Keratinocyte (primary cell): ENCODE data around the gene MARCHF7.

Experiments
- EZH2 ChIP-seq: IDR thresholded peaks from one replicate; pipeline ENCODE4 v1.6.1; 2012; ENCODE audit warnings: inconsistent platforms, mild to moderate bottlenecking, low read length, moderate library complexity
- TF ChIP-seq, protein P1 (sequence below), 3 experiments: IDR thresholded peaks in 1 of 3; conservative IDR thresholded peaks in 1 of 3; optimal IDR thresholded peaks in 1 of 3; 2 replicates in 2 of 3; 3 replicates in 1 of 3; pipeline versions ENCODE3 to v1.5.1; 2011; ENCODE audit warnings: low read length in 3 of 3, mild to moderate bottlenecking in 3 of 3, moderate library complexity in 2 of 3, control low read depth in 1 of 3, inconsistent platforms in 1 of 3; ENCODE audit not compliant: insufficient read depth in 2 of 3; ENCODE audit errors: extremely low read depth in 1 of 3

DNA sequence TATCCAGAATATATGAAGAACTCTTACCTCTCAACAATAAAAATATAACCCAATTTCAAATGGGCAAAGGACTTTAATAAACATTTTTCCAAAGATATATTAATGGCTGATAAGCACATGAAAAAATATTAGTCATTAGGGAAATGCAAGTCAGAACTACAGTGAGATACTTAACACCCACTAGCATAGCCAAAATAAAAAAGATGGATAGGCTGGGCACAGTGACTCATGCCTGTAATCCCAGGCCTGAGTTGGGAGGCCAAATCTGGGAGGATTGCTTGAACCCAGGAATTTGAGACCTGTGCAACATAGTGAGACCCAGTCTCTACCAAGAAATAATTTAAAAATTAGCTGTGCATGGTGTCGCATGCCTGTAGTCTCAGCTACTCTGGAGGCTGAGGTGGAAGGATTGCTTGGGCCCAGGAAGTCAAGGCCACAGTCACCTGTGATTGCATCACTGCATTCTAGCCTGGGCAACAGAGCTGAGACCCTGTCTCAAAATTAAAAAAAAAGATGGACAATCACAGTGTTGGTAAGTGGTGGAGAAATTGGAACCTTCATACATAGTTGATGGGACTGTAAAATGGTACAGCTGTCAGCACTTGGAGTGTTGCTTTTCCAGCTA, 25.1 kb downstream of the MARCHF7 start:
- TF ChIP-seq, protein P1, sequence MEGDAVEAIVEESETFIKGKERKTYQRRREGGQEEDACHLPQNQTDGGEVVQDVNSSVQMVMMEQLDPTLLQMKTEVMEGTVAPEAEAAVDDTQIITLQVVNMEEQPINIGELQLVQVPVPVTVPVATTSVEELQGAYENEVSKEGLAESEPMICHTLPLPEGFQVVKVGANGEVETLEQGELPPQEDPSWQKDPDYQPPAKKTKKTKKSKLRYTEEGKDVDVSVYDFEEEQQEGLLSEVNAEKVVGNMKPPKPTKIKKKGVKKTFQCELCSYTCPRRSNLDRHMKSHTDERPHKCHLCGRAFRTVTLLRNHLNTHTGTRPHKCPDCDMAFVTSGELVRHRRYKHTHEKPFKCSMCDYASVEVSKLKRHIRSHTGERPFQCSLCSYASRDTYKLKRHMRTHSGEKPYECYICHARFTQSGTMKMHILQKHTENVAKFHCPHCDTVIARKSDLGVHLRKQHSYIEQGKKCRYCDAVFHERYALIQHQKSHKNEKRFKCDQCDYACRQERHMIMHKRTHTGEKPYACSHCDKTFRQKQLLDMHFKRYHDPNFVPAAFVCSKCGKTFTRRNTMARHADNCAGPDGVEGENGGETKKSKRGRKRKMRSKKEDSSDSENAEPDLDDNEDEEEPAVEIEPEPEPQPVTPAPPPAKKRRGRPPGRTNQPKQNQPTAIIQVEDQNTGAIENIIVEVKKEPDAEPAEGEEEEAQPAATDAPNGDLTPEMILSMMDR (optimal IDR thresholded peaks at IDR 0.05 in 1 of 3, IDR thresholded peaks at IDR 0.05 in 1 of 3, conservative IDR thresholded peaks at IDR 0.05 in 1 of 3; ENCODE audit: extremely low read depth in 1 of 3, insufficient read depth in 2 of 3, low read length in 3 of 3) = no peak
- TF ChIP-seq EZH2 = no peak
